Measurements from ENCODE around the gene TMEM259. TPM values are rescaled to one million over a fixed set of nuclear protein-coding genes. Genes with fewer than 3 reads are reported as not detected.
A peak's percentile ranks its signal among the peaks of the same experiment; 100 is the strongest.

The TMEM259 gene
- total and polyA plus RNA-seq, 2 of the 13 experiments (the other 11 are each of a cell fraction or from before 2014, with no cell fraction given), result 64.7 to 164 TPM

- TF ChIP-seq ZNF772 (CRISPR knock-in tag; IDR thresholded peaks at IDR 0.05) (peak; percentile 95), ZNF256 (CRISPR knock-in tag; conservative IDR thresholded peaks at IDR 0.05) (no peak), ZNF781 (CRISPR knock-in tag; IDR thresholded peaks at IDR 0.05; ENCODE audit: borderline replicate concordance, not compliant biosample characterization) (no peak), ZNF7 (CRISPR knock-in tag; IDR thresholded peaks at IDR 0.05) (no peak), ZNF124 (CRISPR knock-in tag; IDR thresholded peaks at IDR 0.05) (no peak), FIP1L1 (IDR thresholded peaks at IDR 0.05; ENCODE audit: borderline replicate concordance, insufficient read depth, low read depth, low read length) (no peak), ZNF569 (CRISPR knock-in tag; IDR thresholded peaks at IDR 0.05; ENCODE audit: borderline replicate concordance) (no peak), PHB2 (IDR thresholded peaks at IDR 0.05; ENCODE audit: partially characterized antibody) (no peak), ZNF816 (CRISPR knock-in tag; IDR thresholded peaks at IDR 0.05; ENCODE audit: borderline replicate concordance) (no peak), ZNF101 (CRISPR knock-in tag; IDR thresholded peaks at IDR 0.05; ENCODE audit: borderline replicate concordance, low read depth) (no peak), ZNF335 (CRISPR knock-in tag; IDR thresholded peaks at IDR 0.05) (no peak), HCFC1 (IDR thresholded peaks at IDR 0.05; ENCODE audit: low read depth, low read length) (peak; percentile 77), MTF2 (CRISPR knock-in tag; IDR thresholded peaks at IDR 0.05; ENCODE audit: borderline replicate concordance) (0 out of 2 replicates have a peak, but pooled peaks have one; percentile 44)
- TF ChIP-seq, protein P1, sequence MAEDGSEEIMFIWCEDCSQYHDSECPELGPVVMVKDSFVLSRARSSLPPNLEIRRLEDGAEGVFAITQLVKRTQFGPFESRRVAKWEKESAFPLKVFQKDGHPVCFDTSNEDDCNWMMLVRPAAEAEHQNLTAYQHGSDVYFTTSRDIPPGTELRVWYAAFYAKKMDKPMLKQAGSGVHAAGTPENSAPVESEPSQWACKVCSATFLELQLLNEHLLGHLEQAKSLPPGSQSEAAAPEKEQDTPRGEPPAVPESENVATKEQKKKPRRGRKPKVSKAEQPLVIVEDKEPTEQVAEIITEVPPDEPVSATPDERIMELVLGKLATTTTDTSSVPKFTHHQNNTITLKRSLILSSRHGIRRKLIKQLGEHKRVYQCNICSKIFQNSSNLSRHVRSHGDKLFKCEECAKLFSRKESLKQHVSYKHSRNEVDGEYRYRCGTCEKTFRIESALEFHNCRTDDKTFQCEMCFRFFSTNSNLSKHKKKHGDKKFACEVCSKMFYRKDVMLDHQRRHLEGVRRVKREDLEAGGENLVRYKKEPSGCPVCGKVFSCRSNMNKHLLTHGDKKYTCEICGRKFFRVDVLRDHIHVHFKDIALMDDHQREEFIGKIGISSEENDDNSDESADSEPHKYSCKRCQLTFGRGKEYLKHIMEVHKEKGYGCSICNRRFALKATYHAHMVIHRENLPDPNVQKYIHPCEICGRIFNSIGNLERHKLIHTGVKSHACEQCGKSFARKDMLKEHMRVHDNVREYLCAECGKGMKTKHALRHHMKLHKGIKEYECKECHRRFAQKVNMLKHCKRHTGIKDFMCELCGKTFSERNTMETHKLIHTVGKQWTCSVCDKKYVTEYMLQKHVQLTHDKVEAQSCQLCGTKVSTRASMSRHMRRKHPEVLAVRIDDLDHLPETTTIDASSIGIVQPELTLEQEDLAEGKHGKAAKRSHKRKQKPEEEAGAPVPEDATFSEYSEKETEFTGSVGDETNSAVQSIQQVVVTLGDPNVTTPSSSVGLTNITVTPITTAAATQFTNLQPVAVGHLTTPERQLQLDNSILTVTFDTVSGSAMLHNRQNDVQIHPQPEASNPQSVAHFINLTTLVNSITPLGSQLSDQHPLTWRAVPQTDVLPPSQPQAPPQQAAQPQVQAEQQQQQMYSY (CRISPR knock-in tag; IDR thresholded peaks at IDR 0.05), result no peak
- TF ChIP-seq, protein P2, sequence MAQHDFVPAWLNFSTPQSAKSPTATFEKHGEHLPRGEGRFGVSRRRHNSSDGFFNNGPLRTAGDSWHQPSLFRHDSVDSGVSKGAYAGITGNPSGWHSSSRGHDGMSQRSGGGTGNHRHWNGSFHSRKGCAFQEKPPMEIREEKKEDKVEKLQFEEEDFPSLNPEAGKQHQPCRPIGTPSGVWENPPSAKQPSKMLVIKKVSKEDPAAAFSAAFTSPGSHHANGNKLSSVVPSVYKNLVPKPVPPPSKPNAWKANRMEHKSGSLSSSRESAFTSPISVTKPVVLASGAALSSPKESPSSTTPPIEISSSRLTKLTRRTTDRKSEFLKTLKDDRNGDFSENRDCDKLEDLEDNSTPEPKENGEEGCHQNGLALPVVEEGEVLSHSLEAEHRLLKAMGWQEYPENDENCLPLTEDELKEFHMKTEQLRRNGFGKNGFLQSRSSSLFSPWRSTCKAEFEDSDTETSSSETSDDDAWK (CRISPR knock-in tag; IDR thresholded peaks at IDR 0.05), result no peak
- TF ChIP-seq, protein P3, sequence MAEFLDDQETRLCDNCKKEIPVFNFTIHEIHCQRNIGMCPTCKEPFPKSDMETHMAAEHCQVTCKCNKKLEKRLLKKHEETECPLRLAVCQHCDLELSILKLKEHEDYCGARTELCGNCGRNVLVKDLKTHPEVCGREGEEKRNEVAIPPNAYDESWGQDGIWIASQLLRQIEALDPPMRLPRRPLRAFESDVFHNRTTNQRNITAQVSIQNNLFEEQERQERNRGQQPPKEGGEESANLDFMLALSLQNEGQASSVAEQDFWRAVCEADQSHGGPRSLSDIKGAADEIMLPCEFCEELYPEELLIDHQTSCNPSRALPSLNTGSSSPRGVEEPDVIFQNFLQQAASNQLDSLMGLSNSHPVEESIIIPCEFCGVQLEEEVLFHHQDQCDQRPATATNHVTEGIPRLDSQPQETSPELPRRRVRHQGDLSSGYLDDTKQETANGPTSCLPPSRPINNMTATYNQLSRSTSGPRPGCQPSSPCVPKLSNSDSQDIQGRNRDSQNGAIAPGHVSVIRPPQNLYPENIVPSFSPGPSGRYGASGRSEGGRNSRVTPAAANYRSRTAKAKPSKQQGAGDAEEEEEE (CRISPR knock-in tag; IDR thresholded peaks at IDR 0.05; ENCODE audit: borderline replicate concordance), result 0 out of 2 replicates have a peak, but pooled peaks have one; percentile 23
These were observed 36.6 kb downstream of the TMEM259 start, which contains the start of gene WDR18 (continued) for GRCh38 chr19:984165-984967.

Measured in HepG2 (cell line).